Ishikawa (cell line): ENCODE results near the gene RBM11.

Experiments used
- CEBPB ChIP-seq: IDR thresholded peaks from 2 replicates; pipeline ENCODE4 v1.6.1; 2012
- CREB1 ChIP-seq: IDR thresholded peaks from 2 replicates; pipeline ENCODE4 v1.6.1; 2012; ENCODE audit warnings: low read depth
- EGR1 ChIP-seq: IDR thresholded peaks from 2 replicates; pipeline ENCODE4 v1.6.1; 2012
- EP300 ChIP-seq: IDR thresholded peaks from 2 replicates; pipeline ENCODE4 v1.6.1; 2012; ENCODE audit warnings: borderline replicate concordance
- FOXM1 ChIP-seq: IDR thresholded peaks from 2 replicates; pipeline ENCODE4 v1.6.1; 2012; ENCODE audit warnings: low read depth, borderline replicate concordance
- MAX ChIP-seq: IDR thresholded peaks from 2 replicates; pipeline ENCODE4 v1.6.1; 2012
- NFIC ChIP-seq: IDR thresholded peaks from 2 replicates; pipeline ENCODE4 v1.6.1; 2012
- RAD21 ChIP-seq: IDR thresholded peaks from 2 replicates; pipeline ENCODE4 v1.6.1; 2012; ENCODE audit warnings: low read depth
- REST ChIP-seq: IDR thresholded peaks from 2 replicates; pipeline ENCODE4 v1.6.1; 2012; ENCODE audit warnings: low read depth, mild to moderate bottlenecking
- TAF1 ChIP-seq: IDR thresholded peaks from 2 replicates; pipeline ENCODE4 v1.6.1; 2012; ENCODE audit warnings: low read depth, mild to moderate bottlenecking
- TCF12 ChIP-seq: IDR thresholded peaks from 2 replicates; pipeline ENCODE4 v1.6.1; 2012; ENCODE audit warnings: low read depth
- TEAD4 ChIP-seq: IDR thresholded peaks from 2 replicates; pipeline ENCODE4 v1.6.1; 2012
- USF1 ChIP-seq: IDR thresholded peaks from 2 replicates; pipeline ENCODE4 v1.6.1; 2012
- YY1 ChIP-seq: IDR thresholded peaks from 2 replicates; pipeline ENCODE4 v1.6.1; 2012; ENCODE audit warnings: low read depth
- ZBTB7A ChIP-seq: IDR thresholded peaks from 2 replicates; pipeline ENCODE4 v1.6.1; 2012; ENCODE audit warnings: low read depth

The RBM11 gene

GRCh38 chr21:14263879-14264278 lies 47.9 kb downstream of the RBM11 start:
- TF ChIP-seq EP300 (no peak), YY1 (no peak), EGR1 (no peak), CEBPB (no peak), REST (no peak), ZBTB7A (no peak), CREB1 (no peak), TAF1 (no peak), FOXM1 (no peak), TEAD4 (no peak), NFIC (no peak), USF1 (no peak), MAX (no peak)

- TF ChIP-seq EGR1 (no peak), TEAD4 (no peak), NFIC (no peak), TCF12 (no peak), ZBTB7A (no peak), REST (no peak), MAX (no peak), YY1 (no peak), USF1 (no peak), FOXM1 (no peak), RAD21 (no peak), CREB1 (no peak), TAF1 (no peak), EP300 (no peak), CEBPB (no peak)
These were observed 49.1 kb downstream of the RBM11 start for GRCh38 chr21:14265023-14265422.

GRCh38 chr21:14267076-14267475 lies 51.1 kb downstream of the RBM11 start:
- TF ChIP-seq YY1 (no peak), TCF12 (no peak), RAD21 (no peak), EGR1 (no peak), ZBTB7A (no peak), CEBPB (no peak), REST (no peak), MAX (no peak), FOXM1 (no peak), TAF1 (no peak), USF1 (no peak), NFIC (no peak), TEAD4 (no peak), EP300 (no peak)

GRCh38 chr21:14270631-14271030 lies 54.7 kb downstream of the RBM11 start:
- no peak for TF ChIP-seq TAF1
